Measurements from ENCODE around the gene NEFH. TPM values are rescaled to one million over a fixed set of nuclear protein-coding genes. Genes with fewer than 3 reads are reported as not detected.

NEFH gene
- total RNA-seq, 6 experiments from 2014 or later = 0.06 to 0.40 (median 0.09) TPM; not detected in 1

DNA sequence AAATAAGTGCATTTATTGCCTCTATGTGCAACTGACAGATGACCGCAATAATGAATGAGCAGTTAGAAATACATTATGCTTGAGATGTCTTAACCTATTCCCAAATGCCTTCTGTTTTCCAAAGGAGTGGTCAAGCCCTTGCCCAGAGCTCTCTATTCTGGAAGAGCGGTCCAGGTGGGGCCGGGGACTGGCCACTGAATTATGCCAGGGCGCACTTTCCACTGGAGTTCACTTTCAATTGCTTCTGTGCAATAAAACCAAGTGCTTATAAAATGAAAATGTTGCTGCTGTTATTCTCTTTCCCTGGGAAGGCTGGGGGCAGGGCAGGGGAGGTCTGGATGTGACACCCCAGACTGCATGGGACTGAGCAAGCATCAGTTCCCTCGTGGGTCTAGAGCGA is 11.0 kb downstream of the NEFH start:
- Histone ChIP-seq H3K27me3 (no peaks in the 10 kb centered on the region), H3K9me3 (no peaks in the 10 kb centered on the region), H3K27ac (no peak overlapping the region), H3K36me3 (no peaks in the 10 kb centered on the region), H3K4me1 (no peaks in the 10 kb centered on the region), H3K4me3 (no peak overlapping the region)
- intact Hi-C loops (cut with DNase I) = no loop called here
- TF ChIP-seq POLR2A (IDR thresholded peaks at IDR 0.05) = no peak
- TF ChIP-seq, protein P1, sequence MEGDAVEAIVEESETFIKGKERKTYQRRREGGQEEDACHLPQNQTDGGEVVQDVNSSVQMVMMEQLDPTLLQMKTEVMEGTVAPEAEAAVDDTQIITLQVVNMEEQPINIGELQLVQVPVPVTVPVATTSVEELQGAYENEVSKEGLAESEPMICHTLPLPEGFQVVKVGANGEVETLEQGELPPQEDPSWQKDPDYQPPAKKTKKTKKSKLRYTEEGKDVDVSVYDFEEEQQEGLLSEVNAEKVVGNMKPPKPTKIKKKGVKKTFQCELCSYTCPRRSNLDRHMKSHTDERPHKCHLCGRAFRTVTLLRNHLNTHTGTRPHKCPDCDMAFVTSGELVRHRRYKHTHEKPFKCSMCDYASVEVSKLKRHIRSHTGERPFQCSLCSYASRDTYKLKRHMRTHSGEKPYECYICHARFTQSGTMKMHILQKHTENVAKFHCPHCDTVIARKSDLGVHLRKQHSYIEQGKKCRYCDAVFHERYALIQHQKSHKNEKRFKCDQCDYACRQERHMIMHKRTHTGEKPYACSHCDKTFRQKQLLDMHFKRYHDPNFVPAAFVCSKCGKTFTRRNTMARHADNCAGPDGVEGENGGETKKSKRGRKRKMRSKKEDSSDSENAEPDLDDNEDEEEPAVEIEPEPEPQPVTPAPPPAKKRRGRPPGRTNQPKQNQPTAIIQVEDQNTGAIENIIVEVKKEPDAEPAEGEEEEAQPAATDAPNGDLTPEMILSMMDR (IDR thresholded peaks at IDR 0.05) = no peak
- no peak for ATAC-seq
- no peak for DNase-seq
- WGBS (ENCODE audit: insufficient coverage, low coverage, low lambda C conversion rate, missing lambda C conversion rate) = 74% methylated on average over 2 of the region's 6 CpGs

DNA sequence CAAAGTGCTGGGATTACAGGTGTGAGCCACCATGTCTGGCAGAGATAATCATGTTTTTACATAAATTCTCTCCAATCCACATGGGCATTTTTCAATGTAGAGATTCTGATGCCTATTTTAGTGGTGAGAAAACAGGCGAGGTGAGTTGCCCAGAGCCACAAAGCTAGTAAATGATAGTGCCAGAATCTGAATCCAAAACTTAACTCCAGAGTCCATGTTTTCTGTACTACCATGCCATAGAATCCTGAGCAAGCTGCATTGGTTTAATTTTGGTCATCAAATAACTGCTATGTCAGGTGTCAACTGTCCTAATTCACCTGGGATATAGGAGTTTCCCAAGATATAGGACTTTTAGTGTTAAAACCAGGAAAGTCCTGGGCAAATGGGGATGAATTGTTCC is 13.6 kb downstream of the NEFH start:
- no peaks in the 10 kb centered on the region for H3K27me3 ChIP-seq
- no peaks in the 10 kb centered on the region for H3K36me3 ChIP-seq
- ATAC-seq = no peak
- no peak overlapping the region for H3K4me3 ChIP-seq
- WGBS (ENCODE audit: insufficient coverage, low coverage, low lambda C conversion rate, missing lambda C conversion rate) = 80% methylated on average over 1 of the region's 1 CpG
- intact Hi-C loops (cut with DNase I) = no loop called here
- DNase-seq = no peak
- TF ChIP-seq, protein P1 (IDR thresholded peaks at IDR 0.05) = no peak
- no peak for TF ChIP-seq POLR2A (IDR thresholded peaks at IDR 0.05)
- no peaks in the 10 kb centered on the region for H3K9me3 ChIP-seq
- no peak overlapping the region for H3K27ac ChIP-seq
- no peaks in the 10 kb centered on the region for H3K4me1 ChIP-seq

DNA sequence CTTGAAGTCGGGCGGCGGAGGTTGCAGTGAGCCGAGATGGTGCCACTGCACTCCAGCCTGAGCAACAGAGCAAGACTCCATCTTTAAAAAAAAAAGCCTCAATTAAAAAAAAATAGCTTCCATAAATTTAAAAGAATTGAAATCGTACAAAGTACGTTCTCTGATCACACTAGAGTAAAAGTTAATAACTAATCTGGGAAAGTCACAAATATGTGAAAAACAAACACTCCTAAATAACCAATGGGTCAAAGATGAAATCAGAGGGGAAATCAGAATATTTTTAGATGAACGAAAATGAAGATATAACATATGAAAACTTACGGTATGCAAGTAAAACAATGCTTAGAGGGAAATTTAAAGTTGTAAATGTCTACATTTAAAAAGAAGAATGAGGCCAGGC is 19.8 kb downstream of the NEFH start:
- 58% methylated on average over 8 of the region's 8 CpGs for WGBS (ENCODE audit: insufficient coverage, low coverage, low lambda C conversion rate, missing lambda C conversion rate)
- Histone ChIP-seq H3K27ac (peak overlapping the region in 1 of 3 donors; percentile 59), H3K9me3 (no peaks in the 10 kb centered on the region), H3K4me1 (peaks cover 0 to 17% (median 7%) of the 10 kb centered on the region in 4 donors), H3K27me3 (no peaks in the 10 kb centered on the region), H3K4me3 (no peak overlapping the region), H3K36me3 (no peaks in the 10 kb centered on the region)
- ATAC-seq (peak in 3 of 4 donors; percentile 33 to 67 (median 64)), DNase-seq (no peak)
- intact Hi-C loops (cut with DNase I) = no loop called here
- TF ChIP-seq, protein P1 (IDR thresholded peaks at IDR 0.05) = no peak
- no peak for TF ChIP-seq POLR2A (IDR thresholded peaks at IDR 0.05)

DNA sequence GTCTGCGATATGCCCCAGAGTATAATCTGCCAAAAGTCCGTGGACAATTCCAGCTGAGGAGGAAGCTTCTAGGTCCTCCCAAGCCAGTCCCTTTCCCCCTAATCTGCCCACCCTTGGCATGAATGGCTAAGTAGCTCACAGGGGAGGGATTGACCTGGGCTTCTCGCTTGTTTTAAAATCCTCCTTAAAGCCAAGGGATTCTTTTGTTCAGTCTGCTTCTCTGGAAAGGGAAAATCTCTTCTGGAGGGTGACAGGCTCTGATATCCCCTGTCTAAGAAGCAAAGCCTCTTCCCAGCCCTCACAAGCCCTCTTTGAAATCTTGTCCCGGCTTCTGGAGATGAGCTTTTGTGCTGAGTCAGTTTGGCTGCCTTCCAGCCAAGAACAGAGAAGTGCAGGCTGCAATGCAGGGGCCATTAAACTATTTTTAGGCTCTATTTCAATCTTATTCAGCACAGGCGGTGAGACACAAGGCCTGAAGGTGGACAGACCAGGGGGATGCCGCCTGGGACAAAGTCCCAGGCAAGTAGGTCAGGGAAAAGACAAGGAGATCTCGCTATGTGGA is 23.9 kb downstream of the NEFH start:
- Histone ChIP-seq H3K36me3 (peaks cover 0 to 15% (median 7%) of the 10 kb centered on the region in 4 donors), H3K27ac (no peak overlapping the region), H3K9me3 (no peaks in the 10 kb centered on the region), H3K4me3 (no peak overlapping the region), H3K27me3 (no peaks in the 10 kb centered on the region), H3K4me1 (peaks cover 0 to 17% (median 7%) of the 10 kb centered on the region in 4 donors)
- DNase-seq (peak in 2 of 3 donors; percentile 37 to 53), ATAC-seq (peak; percentile 55 to 62 (median 56))
- TF ChIP-seq POLR2A (IDR thresholded peaks at IDR 0.05) = no peak
- TF ChIP-seq, protein P1 (IDR thresholded peaks at IDR 0.05) = no peak
- intact Hi-C loops (cut with DNase I) = no loop called here
- WGBS (ENCODE audit: insufficient coverage, low coverage, low lambda C conversion rate, missing lambda C conversion rate) = 53% methylated on average over 7 of the region's 7 CpGs

DNA sequence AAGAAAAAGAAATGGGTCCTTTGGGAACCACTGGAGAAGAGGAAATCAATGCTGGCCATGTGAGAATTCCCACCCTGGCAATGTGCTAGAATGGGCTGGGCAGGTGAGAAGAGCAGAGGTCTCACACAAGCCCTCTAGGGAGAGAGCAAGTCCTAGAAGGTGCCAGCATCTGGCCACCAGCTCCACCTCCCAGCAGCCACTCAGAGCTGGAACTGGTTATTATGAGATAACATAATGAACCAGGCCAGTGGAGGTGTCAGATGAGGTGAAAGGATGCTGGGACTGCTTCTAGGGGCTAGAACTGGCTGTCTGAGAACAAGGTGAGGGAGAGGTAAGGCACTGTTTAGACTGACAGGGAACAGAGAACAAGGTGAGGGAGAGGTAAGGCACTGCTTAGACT is 29.3 kb downstream of the NEFH start:
- TF ChIP-seq, protein P1 (IDR thresholded peaks at IDR 0.05) = no peak
- no peak for TF ChIP-seq POLR2A (IDR thresholded peaks at IDR 0.05)
- Histone ChIP-seq H3K27ac (no peak overlapping the region), H3K9me3 (no peaks in the 10 kb centered on the region), H3K4me1 (no peaks in the 10 kb centered on the region), H3K4me3 (no peak overlapping the region), H3K36me3 (peaks cover 0 to 49% (median 22%) of the 10 kb centered on the region in 4 donors), H3K27me3 (no peaks in the 10 kb centered on the region)
- intact Hi-C loops (cut with DNase I) = no loop called here
- DNase-seq = no peak
- no peak for ATAC-seq

Data from right lobe of liver (tissue), 6 donors.